GM12891 (cell line): ENCODE results near the gene SH3TC1.

ENCODE experiments used
- DNase-seq: peaks from one replicate; pipeline ENCODE4 v3.0.0; 2011; ENCODE audit warnings: low spot score; ENCODE audit not compliant: insufficient read length
- FAIRE-seq: peaks from 2 replicates; lab custom pipeline; 2011; peaks lifted over from hg19 to GRCh38; lab: Jason Lieb, UNC
- PAX5 ChIP-seq: IDR thresholded peaks from 2 replicates; pipeline ENCODE4 v1.6.1; 2011; ENCODE audit warnings: low read length, moderate library complexity, mild to moderate bottlenecking; ENCODE audit not compliant: insufficient read depth, severe bottlenecking
- POLR2A ChIP-seq: IDR thresholded peaks from 2 replicates; pipeline ENCODE4 v1.6.1; 2011; ENCODE audit warnings: low read depth, low read length, control low read depth
- POLR2AphosphoS5 ChIP-seq: IDR thresholded peaks from 2 replicates; pipeline ENCODE4 v1.6.1; 2011; ENCODE audit warnings: low read depth, low read length, control low read depth
- POU2F2 ChIP-seq: IDR thresholded peaks from 2 replicates; pipeline ENCODE4 v1.6.1; 2011; ENCODE audit warnings: low read depth, mild to moderate bottlenecking, control low read depth, low read length, moderate library complexity
- SPI1 ChIP-seq: IDR thresholded peaks from 2 replicates; pipeline ENCODE4 v1.6.1; 2011; ENCODE audit warnings: low read depth, low read length, control low read depth
- TAF1 ChIP-seq: IDR thresholded peaks from 2 replicates; pipeline ENCODE4 v1.6.1; 2011; ENCODE audit warnings: low read depth, low read length, control low read depth

SH3TC1 gene

GRCh38 chr4:8171266-8171665 is 27.8 kb upstream of the SH3TC1 start:
- no peak for DNase-seq
- FAIRE-seq, result no peak
- no peak for TF ChIP-seq POLR2AphosphoS5
- no peak for TF ChIP-seq PAX5
- no peak for TF ChIP-seq POU2F2
- TF ChIP-seq TAF1, result no peak
- no peak for TF ChIP-seq POLR2A

- TF ChIP-seq PAX5 (no peak), SPI1 (peak; percentile 61), POU2F2 (peak; percentile 86), POLR2AphosphoS5 (no peak), TAF1 (no peak), POLR2A (peak; percentile 29; the same call in 1 of the 2 replicates)
- FAIRE-seq, result peak; percentile 87
- peak; percentile 59 for DNase-seq
Measured at GRCh38 chr4:8171984-8172924, 26.8 kb upstream of the SH3TC1 start.

GRCh38 chr4:8173492-8174242 is 25.4 kb upstream of the SH3TC1 start:
- FAIRE-seq (no peak), DNase-seq (no peak)
- TF ChIP-seq TAF1, result no peak
- no peak for TF ChIP-seq POU2F2
- no peak for TF ChIP-seq SPI1
- no peak for TF ChIP-seq PAX5
- TF ChIP-seq POLR2A, result no peak
- TF ChIP-seq POLR2AphosphoS5, result no peak

- FAIRE-seq (no peak), DNase-seq (no peak)
- TF ChIP-seq TAF1, result no peak
- TF ChIP-seq SPI1, result no peak
- no peak for TF ChIP-seq POU2F2
- TF ChIP-seq POLR2A, result no peak
- no peak for TF ChIP-seq PAX5
- no peak for TF ChIP-seq POLR2AphosphoS5
Measured at GRCh38 chr4:8174970-8175369, 24.1 kb upstream of the SH3TC1 start.

GRCh38 chr4:8175686-8176085 is 23.4 kb upstream of the SH3TC1 start:
- TF ChIP-seq POLR2A, result no peak
- FAIRE-seq, result peak; percentile 47
- no peak for DNase-seq

GRCh38 chr4:8176547-8177399 is 22.3 kb upstream of the SH3TC1 start:
- DNase-seq (peak; percentile 72), FAIRE-seq (peak; percentile 90)
- TF ChIP-seq POLR2A, result no peak
- no peak for TF ChIP-seq POLR2AphosphoS5
- no peak for TF ChIP-seq TAF1
- no peak for TF ChIP-seq POU2F2
- TF ChIP-seq SPI1, result no peak
- no peak for TF ChIP-seq PAX5

GRCh38 chr4:8177552-8177951 is 21.5 kb upstream of the SH3TC1 start:
- no peak for TF ChIP-seq PAX5
- no peak for FAIRE-seq

GRCh38 chr4:8177956-8178355 is 21.1 kb upstream of the SH3TC1 start:
- no peak for DNase-seq
- FAIRE-seq, result no peak
- TF ChIP-seq POU2F2 (no peak), POLR2A (no peak), POLR2AphosphoS5 (no peak), SPI1 (no peak), TAF1 (no peak), PAX5 (no peak)

More at GRCh38 chr4:8177552-8177951, 21.5 kb upstream of the SH3TC1 start:
- no peak for DNase-seq

- DNase-seq (no peak), FAIRE-seq (no peak)
- TF ChIP-seq SPI1 (no peak), TAF1 (no peak), POLR2AphosphoS5 (no peak), POLR2A (no peak), POU2F2 (no peak), PAX5 (no peak)
Measured at GRCh38 chr4:8179074-8179473, 20.0 kb upstream of the SH3TC1 start.

- FAIRE-seq, result no peak
- no peak for TF ChIP-seq PAX5
- no peak for TF ChIP-seq SPI1
- TF ChIP-seq TAF1, result no peak
- TF ChIP-seq POLR2A, result no peak
- no peak for TF ChIP-seq POLR2AphosphoS5
- TF ChIP-seq POU2F2, result no peak
- DNase-seq, result no peak
Measured at GRCh38 chr4:8179771-8180170, 19.3 kb upstream of the SH3TC1 start.
